PC-9 (cell line): ENCODE data around the gene CLMN.

Experiments
- EZH2 ChIP-seq: fragments of 200-600 bp; sonication (generic); IDR thresholded peaks from 2 replicates; pipeline ENCODE4 v1.8.0; 2017; ENCODE audit warnings: antibody characterized with exemption, low read depth
- TF ChIP-seq, protein P1 (sequence below): fragments of 200-600 bp; sonication (generic); conservative IDR thresholded peaks from 2 replicates; pipeline ENCODE4 v1.6.1; 2017; ENCODE audit warnings: mixed run types, antibody characterized with exemption, mild to moderate bottlenecking, moderate library complexity

DNA sequence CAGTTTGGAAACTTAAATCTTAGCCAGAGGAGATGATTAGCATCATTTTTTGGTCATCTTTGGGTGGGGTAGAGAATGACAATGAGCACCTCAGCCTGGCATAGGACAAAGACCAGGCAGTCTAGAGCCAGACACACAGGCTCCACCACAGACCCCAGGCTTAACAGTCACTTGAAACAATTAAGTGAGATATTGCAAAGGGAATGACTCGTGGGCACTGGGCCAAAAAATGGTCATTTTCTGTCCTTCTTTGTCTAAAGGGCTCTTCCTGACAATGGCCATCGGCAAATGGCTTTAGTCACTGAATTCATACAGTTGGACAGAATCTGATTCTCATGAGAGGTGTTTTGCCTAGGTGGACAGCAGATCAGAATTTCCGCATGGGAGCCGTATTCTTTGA lies 84.4 kb downstream of the CLMN start:
- TF ChIP-seq, protein P1, sequence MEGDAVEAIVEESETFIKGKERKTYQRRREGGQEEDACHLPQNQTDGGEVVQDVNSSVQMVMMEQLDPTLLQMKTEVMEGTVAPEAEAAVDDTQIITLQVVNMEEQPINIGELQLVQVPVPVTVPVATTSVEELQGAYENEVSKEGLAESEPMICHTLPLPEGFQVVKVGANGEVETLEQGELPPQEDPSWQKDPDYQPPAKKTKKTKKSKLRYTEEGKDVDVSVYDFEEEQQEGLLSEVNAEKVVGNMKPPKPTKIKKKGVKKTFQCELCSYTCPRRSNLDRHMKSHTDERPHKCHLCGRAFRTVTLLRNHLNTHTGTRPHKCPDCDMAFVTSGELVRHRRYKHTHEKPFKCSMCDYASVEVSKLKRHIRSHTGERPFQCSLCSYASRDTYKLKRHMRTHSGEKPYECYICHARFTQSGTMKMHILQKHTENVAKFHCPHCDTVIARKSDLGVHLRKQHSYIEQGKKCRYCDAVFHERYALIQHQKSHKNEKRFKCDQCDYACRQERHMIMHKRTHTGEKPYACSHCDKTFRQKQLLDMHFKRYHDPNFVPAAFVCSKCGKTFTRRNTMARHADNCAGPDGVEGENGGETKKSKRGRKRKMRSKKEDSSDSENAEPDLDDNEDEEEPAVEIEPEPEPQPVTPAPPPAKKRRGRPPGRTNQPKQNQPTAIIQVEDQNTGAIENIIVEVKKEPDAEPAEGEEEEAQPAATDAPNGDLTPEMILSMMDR: no peak
- no peak for TF ChIP-seq EZH2
